IPS-18a (cell line): ENCODE results near the gene MRAP.

ENCODE experiments used
- H3K27ac ChIP-seq: one replicate; pipeline ENCODE4 v1.5.1; 2013; ENCODE audit warnings: low read length
- H3K27me3 ChIP-seq: one replicate; pipeline ENCODE4 v1.6.1; 2013; ENCODE audit warnings: mild to moderate bottlenecking, low read length; ENCODE audit not compliant: control insufficient read depth, insufficient read depth
- H3K36me3 ChIP-seq: one replicate; pipeline ENCODE4 v1.6.1; 2013; ENCODE audit warnings: low read depth, low read length; ENCODE audit not compliant: control insufficient read depth
- H3K4me1 ChIP-seq: one replicate; pipeline ENCODE4 v1.6.1; 2013; ENCODE audit warnings: low read depth, low read length; ENCODE audit not compliant: control insufficient read depth
- H3K4me3 ChIP-seq: one replicate; pipeline ENCODE4 v1.5.1; 2013; ENCODE audit warnings: low read length
- H3K9ac ChIP-seq: one replicate; pipeline ENCODE4 v1.6.1; 2013; ENCODE audit warnings: mild to moderate bottlenecking, low read length, moderate library complexity
- H3K9me3 ChIP-seq: one replicate; pipeline ENCODE4 v1.6.1; 2013; ENCODE audit warnings: low read depth, low read length; ENCODE audit not compliant: control insufficient read depth

Gene MRAP

GRCh38 chr21:32314806-32315205 is 16.2 kb downstream of the MRAP start:
- Histone ChIP-seq H3K4me1 (no peaks in the 10 kb centered on the region), H3K9ac (no peak overlapping the region), H3K4me3 (no peak overlapping the region), H3K27me3 (no peaks in the 10 kb centered on the region), H3K27ac (no peak overlapping the region), H3K9me3 (no peaks in the 10 kb centered on the region), H3K36me3 (peaks cover 57% of the 10 kb centered on the region)

GRCh38 chr21:32315511-32316281 is 17.0 kb downstream of the MRAP start:
- no peaks in the 10 kb centered on the region for H3K27me3 ChIP-seq
- H3K36me3 ChIP-seq: peaks cover 66% of the 10 kb centered on the region
- H3K27ac ChIP-seq: no peak overlapping the region

GRCh38 chr21:32316361-32317215 is 17.9 kb downstream of the MRAP start:
- Histone ChIP-seq H3K27ac (no peak overlapping the region), H3K9ac (no peak overlapping the region), H3K4me1 (no peaks in the 10 kb centered on the region), H3K9me3 (no peaks in the 10 kb centered on the region), H3K36me3 (peaks cover 73% of the 10 kb centered on the region), H3K4me3 (no peak overlapping the region), H3K27me3 (no peaks in the 10 kb centered on the region)

More at GRCh38 chr21:32315511-32316281, 17.0 kb downstream of the MRAP start:
- Histone ChIP-seq H3K9ac (no peak overlapping the region), H3K4me3 (no peak overlapping the region), H3K4me1 (no peaks in the 10 kb centered on the region), H3K9me3 (no peaks in the 10 kb centered on the region)

GRCh38 chr21:32317726-32318125 is 19.1 kb downstream of the MRAP start:
- no peaks in the 10 kb centered on the region for H3K9me3 ChIP-seq
- H3K4me1 ChIP-seq: no peaks in the 10 kb centered on the region
- no peak overlapping the region for H3K4me3 ChIP-seq
- H3K9ac ChIP-seq: no peak overlapping the region
- peaks cover 77% of the 10 kb centered on the region for H3K36me3 ChIP-seq
- no peak overlapping the region for H3K27ac ChIP-seq
- H3K27me3 ChIP-seq: no peaks in the 10 kb centered on the region

GRCh38 chr21:32319012-32319411 is 20.4 kb downstream of the MRAP start:
- H3K9me3 ChIP-seq: no peaks in the 10 kb centered on the region
- no peak overlapping the region for H3K4me3 ChIP-seq
- H3K9ac ChIP-seq: no peak overlapping the region
- peaks cover 90% of the 10 kb centered on the region for H3K36me3 ChIP-seq
- no peaks in the 10 kb centered on the region for H3K27me3 ChIP-seq
- no peak overlapping the region for H3K27ac ChIP-seq
- no peaks in the 10 kb centered on the region for H3K4me1 ChIP-seq

- H3K4me1 ChIP-seq: no peaks in the 10 kb centered on the region
- H3K9ac ChIP-seq: no peak overlapping the region
- no peaks in the 10 kb centered on the region for H3K9me3 ChIP-seq
- H3K27ac ChIP-seq: no peak overlapping the region
- H3K27me3 ChIP-seq: no peaks in the 10 kb centered on the region
- no peak overlapping the region for H3K4me3 ChIP-seq
- H3K36me3 ChIP-seq: peaks cover 92% of the 10 kb centered on the region
These were observed 21.4 kb downstream of the MRAP start for GRCh38 chr21:32320059-32320458.

- Histone ChIP-seq H3K9ac (no peak overlapping the region), H3K27me3 (no peaks in the 10 kb centered on the region), H3K36me3 (peaks cover 98% of the 10 kb centered on the region), H3K4me3 (no peak overlapping the region), H3K9me3 (no peaks in the 10 kb centered on the region), H3K4me1 (no peaks in the 10 kb centered on the region), H3K27ac (no peak overlapping the region)
These were observed 22.1 kb downstream of the MRAP start for GRCh38 chr21:32320726-32321125.

GRCh38 chr21:32321480-32321879 is 22.8 kb downstream of the MRAP start:
- no peak overlapping the region for H3K4me3 ChIP-seq
- no peak overlapping the region for H3K27ac ChIP-seq
- H3K36me3 ChIP-seq: peaks cover 99% of the 10 kb centered on the region
- no peaks in the 10 kb centered on the region for H3K9me3 ChIP-seq
- no peak overlapping the region for H3K9ac ChIP-seq
- no peaks in the 10 kb centered on the region for H3K4me1 ChIP-seq
- no peaks in the 10 kb centered on the region for H3K27me3 ChIP-seq

- Histone ChIP-seq H3K27me3 (no peaks in the 10 kb centered on the region), H3K9ac (no peak overlapping the region), H3K4me1 (no peaks in the 10 kb centered on the region), H3K4me3 (no peak overlapping the region), H3K9me3 (no peaks in the 10 kb centered on the region), H3K36me3 (peaks cover 98% of the 10 kb centered on the region), H3K27ac (no peak overlapping the region)
These were observed 23.4 kb downstream of the MRAP start for GRCh38 chr21:32322103-32322502.

GRCh38 chr21:32322676-32323075 is 24.0 kb downstream of the MRAP start:
- H3K4me1 ChIP-seq: no peaks in the 10 kb centered on the region
- no peaks in the 10 kb centered on the region for H3K9me3 ChIP-seq
- no peak overlapping the region for H3K9ac ChIP-seq
- H3K27me3 ChIP-seq: no peaks in the 10 kb centered on the region
- no peak overlapping the region for H3K27ac ChIP-seq
- H3K4me3 ChIP-seq: no peak overlapping the region
- peaks cover 98% of the 10 kb centered on the region for H3K36me3 ChIP-seq

- Histone ChIP-seq H3K4me3 (no peak overlapping the region), H3K9ac (no peak overlapping the region), H3K27ac (no peak overlapping the region), H3K27me3 (no peaks in the 10 kb centered on the region), H3K36me3 (peaks cover 88% of the 10 kb centered on the region), H3K4me1 (peaks cover 3% of the 10 kb centered on the region), H3K9me3 (no peaks in the 10 kb centered on the region)
These were observed 27.1 kb downstream of the MRAP start for GRCh38 chr21:32325706-32326105.
